SK-N-SH treated with all-trans-retinoic acid at 6 μM for 48 hours (cell line): Measurements from ENCODE around the gene PMFBP1.

Source experiments
- ATAC-seq: fragments of 200-7000 bp; cut with Tn5 transposase; 3 replicates; pipeline ENCODE4 v1.9.1; 2020; ENCODE audit warnings: mild to moderate bottlenecking, moderate library complexity
- ARNTL ChIP-seq: fragments of 450-650 bp; formaldehyde crosslinking; IDR thresholded peaks from 2 replicates; pipeline ENCODE4 v1.5.0; 2020; ENCODE audit warnings: low read depth, mild to moderate bottlenecking, moderate library complexity, borderline replicate concordance
- BACH2 ChIP-seq: fragments of 250-450 bp; sonication (Bioruptor Pico); IDR thresholded peaks from 2 replicates; pipeline ENCODE4 v1.9.0; 2021; ENCODE audit warnings: mild to moderate bottlenecking, borderline replicate concordance
- CSDC2 ChIP-seq: fragments of 250-450 bp; sonication (Bioruptor Pico); IDR thresholded peaks from 2 replicates; pipeline ENCODE4 v1.5.0; 2020; ENCODE audit warnings: mild to moderate bottlenecking, moderate library complexity
- ESRRG ChIP-seq: fragments of 250-450 bp; sonication (Bioruptor Pico); IDR thresholded peaks from 2 replicates; pipeline ENCODE4 v1.6.1; 2021; ENCODE audit warnings: mild to moderate bottlenecking
- ISL1 ChIP-seq: fragments of 250-450 bp; sonication (Bioruptor Pico); IDR thresholded peaks from 2 replicates; pipeline ENCODE4 v2.1.2; 2022; ENCODE audit warnings: mild to moderate bottlenecking, moderate library complexity
- OSR1 ChIP-seq: fragments of 250-450 bp; sonication (Bioruptor Pico); IDR thresholded peaks from 2 replicates; pipeline ENCODE4 v1.8.0; 2022; ENCODE audit warnings: moderate library complexity, mild to moderate bottlenecking, inconsistent platforms
- PPARA ChIP-seq: fragments of 250-450 bp; sonication (Bioruptor Pico); IDR thresholded peaks from 2 replicates; pipeline ENCODE4 v1.5.0; 2020; ENCODE audit warnings: mild to moderate bottlenecking, borderline replicate concordance
- RARB ChIP-seq: fragments of 250-450 bp; sonication (Bioruptor Pico); IDR thresholded peaks from 2 replicates; pipeline ENCODE4 v1.8.0; 2021; ENCODE audit warnings: mild to moderate bottlenecking, moderate library complexity
- SNAI2 ChIP-seq: fragments of 250-450 bp; sonication (Bioruptor Pico); IDR thresholded peaks from 2 replicates; pipeline ENCODE4 v1.5.0; 2020; ENCODE audit warnings: mild to moderate bottlenecking, moderate library complexity
- TCF4 ChIP-seq: fragments of 250-450 bp; sonication (Bioruptor Pico); IDR thresholded peaks from 2 replicates; pipeline ENCODE4 v1.8.0; 2021; ENCODE audit warnings: mild to moderate bottlenecking, moderate library complexity, borderline replicate concordance
- TOX ChIP-seq: fragments of 250-450 bp; sonication (Bioruptor Pico); IDR thresholded peaks from 2 replicates; pipeline ENCODE4 v1.8.0; 2021; ENCODE audit warnings: mild to moderate bottlenecking, moderate library complexity, borderline replicate concordance
- ZC3H10 ChIP-seq: fragments of 250-450 bp; sonication (Bioruptor Pico); IDR thresholded peaks from 2 replicates; pipeline ENCODE4 v1.5.1; 2021; ENCODE audit warnings: mild to moderate bottlenecking, moderate library complexity
- ZFP30 ChIP-seq: fragments of 450-650 bp; formaldehyde crosslinking; IDR thresholded peaks from 2 replicates; pipeline ENCODE4 v1.5.0; 2022; ENCODE audit warnings: mild to moderate bottlenecking, moderate library complexity
- ZNF565 ChIP-seq: fragments of 450-650 bp; formaldehyde crosslinking; conservative IDR thresholded peaks from 2 replicates; pipeline ENCODE4 v1.5.0; 2020; ENCODE audit warnings: low read depth, mild to moderate bottlenecking, moderate library complexity
- ZNF70 ChIP-seq: fragments of 450-650 bp; formaldehyde crosslinking; IDR thresholded peaks from 2 replicates; pipeline ENCODE4 v1.5.0; 2020; ENCODE audit warnings: mild to moderate bottlenecking, moderate library complexity
- ZNF8 ChIP-seq: fragments of 450-650 bp; formaldehyde crosslinking; IDR thresholded peaks from 2 replicates; pipeline ENCODE4 v1.5.0; 2020; ENCODE audit warnings: mild to moderate bottlenecking, moderate library complexity
- TF ChIP-seq, protein P1 (sequence below): fragments of 250-450 bp; sonication (Bioruptor Pico); IDR thresholded peaks from 2 replicates; pipeline ENCODE4 v1.5.0; 2020; ENCODE audit warnings: mild to moderate bottlenecking, moderate library complexity
- TF ChIP-seq, protein P2 (sequence below): fragments of 250-450 bp; sonication (Bioruptor Pico); IDR thresholded peaks from 2 replicates; pipeline ENCODE4 v1.8.0; 2020; ENCODE audit warnings: mild to moderate bottlenecking, moderate library complexity, borderline replicate concordance
- TF ChIP-seq, protein P3 (sequence below): fragments of 250-450 bp; sonication (Bioruptor Pico); IDR thresholded peaks from 2 replicates; pipeline ENCODE4 v1.5.1; 2021; ENCODE audit warnings: mild to moderate bottlenecking, moderate library complexity
- TF ChIP-seq, protein P4 (sequence below): fragments of 250-450 bp; sonication (Bioruptor Pico); IDR thresholded peaks from 2 replicates; pipeline ENCODE4 v1.8.0; 2021; ENCODE audit warnings: low read depth, mild to moderate bottlenecking, moderate library complexity, borderline replicate concordance

The PMFBP1 gene

DNA sequence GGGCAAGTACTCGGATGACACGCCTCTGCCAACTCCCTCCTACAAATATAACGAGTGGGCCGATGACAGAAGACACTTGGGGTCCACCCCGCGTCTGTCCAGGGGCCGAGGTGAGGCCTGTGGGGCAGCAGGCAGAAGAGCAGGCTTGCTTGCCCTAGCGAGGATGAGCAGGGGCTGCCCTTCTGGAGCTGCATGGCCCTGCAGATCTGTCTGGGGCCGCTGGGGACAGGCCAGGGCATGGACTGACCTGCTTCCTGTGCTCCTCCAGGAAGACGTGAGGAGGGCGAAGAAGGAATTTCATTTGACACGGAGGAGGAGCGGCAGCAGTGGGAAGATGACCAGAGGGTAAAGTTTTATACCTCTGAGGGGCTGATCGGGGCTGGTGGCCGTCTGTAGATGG, 73.0 kb downstream of the PMFBP1 start:
- no peak for ATAC-seq
- no peak for TF ChIP-seq ZC3H10 (CRISPR knock-in tag)
- TF ChIP-seq TCF4 (CRISPR knock-in tag): no peak
- TF ChIP-seq RARB (CRISPR knock-in tag): no peak
- TF ChIP-seq ZNF8 (CRISPR knock-in tag): no peak
- no peak for TF ChIP-seq TOX
- TF ChIP-seq, protein P1, sequence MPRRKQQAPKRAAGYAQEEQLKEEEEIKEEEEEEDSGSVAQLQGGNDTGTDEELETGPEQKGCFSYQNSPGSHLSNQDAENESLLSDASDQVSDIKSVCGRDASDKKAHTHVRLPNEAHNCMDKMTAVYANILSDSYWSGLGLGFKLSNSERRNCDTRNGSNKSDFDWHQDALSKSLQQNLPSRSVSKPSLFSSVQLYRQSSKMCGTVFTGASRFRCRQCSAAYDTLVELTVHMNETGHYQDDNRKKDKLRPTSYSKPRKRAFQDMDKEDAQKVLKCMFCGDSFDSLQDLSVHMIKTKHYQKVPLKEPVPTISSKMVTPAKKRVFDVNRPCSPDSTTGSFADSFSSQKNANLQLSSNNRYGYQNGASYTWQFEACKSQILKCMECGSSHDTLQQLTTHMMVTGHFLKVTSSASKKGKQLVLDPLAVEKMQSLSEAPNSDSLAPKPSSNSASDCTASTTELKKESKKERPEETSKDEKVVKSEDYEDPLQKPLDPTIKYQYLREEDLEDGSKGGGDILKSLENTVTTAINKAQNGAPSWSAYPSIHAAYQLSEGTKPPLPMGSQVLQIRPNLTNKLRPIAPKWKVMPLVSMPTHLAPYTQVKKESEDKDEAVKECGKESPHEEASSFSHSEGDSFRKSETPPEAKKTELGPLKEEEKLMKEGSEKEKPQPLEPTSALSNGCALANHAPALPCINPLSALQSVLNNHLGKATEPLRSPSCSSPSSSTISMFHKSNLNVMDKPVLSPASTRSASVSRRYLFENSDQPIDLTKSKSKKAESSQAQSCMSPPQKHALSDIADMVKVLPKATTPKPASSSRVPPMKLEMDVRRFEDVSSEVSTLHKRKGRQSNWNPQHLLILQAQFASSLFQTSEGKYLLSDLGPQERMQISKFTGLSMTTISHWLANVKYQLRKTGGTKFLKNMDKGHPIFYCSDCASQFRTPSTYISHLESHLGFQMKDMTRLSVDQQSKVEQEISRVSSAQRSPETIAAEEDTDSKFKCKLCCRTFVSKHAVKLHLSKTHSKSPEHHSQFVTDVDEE (CRISPR knock-in tag): no peak
- TF ChIP-seq ZFP30: no peak
- no peak for TF ChIP-seq PPARA (CRISPR knock-in tag)

DNA sequence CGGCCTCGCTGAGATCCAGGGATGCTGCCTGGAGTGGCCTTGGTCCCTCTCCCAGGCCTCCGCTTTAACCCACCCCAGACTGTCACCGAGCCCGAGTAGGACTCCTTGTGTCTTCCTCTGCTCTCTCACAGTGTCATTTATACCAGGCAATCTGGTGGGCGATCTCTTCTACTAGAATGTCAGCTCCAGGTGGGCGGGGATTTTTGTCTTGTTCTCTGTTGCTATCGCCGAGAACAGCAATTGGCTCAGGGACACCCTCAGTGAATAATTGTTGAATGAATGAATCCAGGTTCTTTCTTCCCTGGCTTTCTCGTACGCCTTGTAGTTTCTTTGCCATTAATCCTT, 77.7 kb downstream of the PMFBP1 start:
- TF ChIP-seq, protein P2, sequence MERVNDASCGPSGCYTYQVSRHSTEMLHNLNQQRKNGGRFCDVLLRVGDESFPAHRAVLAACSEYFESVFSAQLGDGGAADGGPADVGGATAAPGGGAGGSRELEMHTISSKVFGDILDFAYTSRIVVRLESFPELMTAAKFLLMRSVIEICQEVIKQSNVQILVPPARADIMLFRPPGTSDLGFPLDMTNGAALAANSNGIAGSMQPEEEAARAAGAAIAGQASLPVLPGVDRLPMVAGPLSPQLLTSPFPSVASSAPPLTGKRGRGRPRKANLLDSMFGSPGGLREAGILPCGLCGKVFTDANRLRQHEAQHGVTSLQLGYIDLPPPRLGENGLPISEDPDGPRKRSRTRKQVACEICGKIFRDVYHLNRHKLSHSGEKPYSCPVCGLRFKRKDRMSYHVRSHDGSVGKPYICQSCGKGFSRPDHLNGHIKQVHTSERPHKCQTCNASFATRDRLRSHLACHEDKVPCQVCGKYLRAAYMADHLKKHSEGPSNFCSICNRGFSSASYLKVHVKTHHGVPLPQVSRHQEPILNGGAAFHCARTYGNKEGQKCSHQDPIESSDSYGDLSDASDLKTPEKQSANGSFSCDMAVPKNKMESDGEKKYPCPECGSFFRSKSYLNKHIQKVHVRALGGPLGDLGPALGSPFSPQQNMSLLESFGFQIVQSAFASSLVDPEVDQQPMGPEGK (CRISPR knock-in tag): no peak
- TF ChIP-seq ZC3H10 (CRISPR knock-in tag) (no peak), ZNF70 (CRISPR knock-in tag) (no peak), OSR1 (CRISPR knock-in tag) (no peak), ARNTL (CRISPR knock-in tag) (no peak), ZNF565 (CRISPR knock-in tag) (no peak), ESRRG (no peak), BACH2 (CRISPR knock-in tag) (no peak), ZFP30 (no peak), CSDC2 (no peak), TOX (no peak), ISL1 (CRISPR knock-in tag) (no peak), ZNF8 (CRISPR knock-in tag) (no peak), SNAI2 (CRISPR knock-in tag) (no peak)
- TF ChIP-seq, protein P3, sequence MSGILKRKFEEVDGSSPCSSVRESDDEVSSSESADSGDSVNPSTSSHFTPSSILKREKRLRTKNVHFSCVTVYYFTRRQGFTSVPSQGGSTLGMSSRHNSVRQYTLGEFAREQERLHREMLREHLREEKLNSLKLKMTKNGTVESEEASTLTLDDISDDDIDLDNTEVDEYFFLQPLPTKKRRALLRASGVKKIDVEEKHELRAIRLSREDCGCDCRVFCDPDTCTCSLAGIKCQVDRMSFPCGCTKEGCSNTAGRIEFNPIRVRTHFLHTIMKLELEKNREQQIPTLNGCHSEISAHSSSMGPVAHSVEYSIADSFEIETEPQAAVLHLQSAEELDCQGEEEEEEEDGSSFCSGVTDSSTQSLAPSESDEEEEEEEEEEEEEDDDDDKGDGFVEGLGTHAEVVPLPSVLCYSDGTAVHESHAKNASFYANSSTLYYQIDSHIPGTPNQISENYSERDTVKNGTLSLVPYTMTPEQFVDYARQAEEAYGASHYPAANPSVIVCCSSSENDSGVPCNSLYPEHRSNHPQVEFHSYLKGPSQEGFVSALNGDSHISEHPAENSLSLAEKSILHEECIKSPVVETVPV (CRISPR knock-in tag): no peak
- TF ChIP-seq, protein P1 (CRISPR knock-in tag): no peak
- TF ChIP-seq, protein P4, sequence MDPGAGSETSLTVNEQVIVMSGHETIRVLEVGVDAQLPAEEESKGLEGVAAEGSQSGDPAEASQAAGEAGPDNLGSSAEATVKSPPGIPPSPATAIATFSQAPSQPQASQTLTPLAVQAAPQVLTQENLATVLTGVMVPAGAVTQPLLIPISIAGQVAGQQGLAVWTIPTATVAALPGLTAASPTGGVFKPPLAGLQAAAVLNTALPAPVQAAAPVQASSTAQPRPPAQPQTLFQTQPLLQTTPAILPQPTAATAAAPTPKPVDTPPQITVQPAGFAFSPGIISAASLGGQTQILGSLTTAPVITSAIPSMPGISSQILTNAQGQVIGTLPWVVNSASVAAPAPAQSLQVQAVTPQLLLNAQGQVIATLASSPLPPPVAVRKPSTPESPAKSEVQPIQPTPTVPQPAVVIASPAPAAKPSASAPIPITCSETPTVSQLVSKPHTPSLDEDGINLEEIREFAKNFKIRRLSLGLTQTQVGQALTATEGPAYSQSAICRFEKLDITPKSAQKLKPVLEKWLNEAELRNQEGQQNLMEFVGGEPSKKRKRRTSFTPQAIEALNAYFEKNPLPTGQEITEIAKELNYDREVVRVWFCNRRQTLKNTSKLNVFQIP (CRISPR knock-in tag): no peak
- TF ChIP-seq, all 23 proteins: peak for 0
- peak; percentile 12 for ATAC-seq
